ENCODE data around the gene ASCL2. TPM values are rescaled to one million over a fixed set of nuclear protein-coding genes. Genes with fewer than 3 reads are reported as not detected.

Gene ASCL2
- total and polyA plus RNA-seq, 2 experiments from 2014 or later: not detected

GRCh38 chr11:2273771-2274170 is 3.4 kb upstream of the ASCL2 start:
- Histone ChIP-seq H3K4me3 (no peak overlapping the region), H3K4me1 (ENCODE audit: low read depth) (no peaks in the 10 kb centered on the region), H3K27me3 (peaks cover 83% of the 10 kb centered on the region), H3K9me3 (ENCODE audit: low read depth) (no peaks in the 10 kb centered on the region), H3K36me3 (no peaks in the 10 kb centered on the region), H3K27ac (no peak overlapping the region)
- DNase-seq (ENCODE audit: low read depth in 1 of 2, low spot score in 1 of 2): no peak
- no peak for TF ChIP-seq CTCF (IDR thresholded peaks at IDR 0.05; ENCODE audit: low read depth, low read length)

GRCh38 chr11:2273311-2273710 is 2.9 kb upstream of the ASCL2 start:
- DNase-seq (ENCODE audit: low read depth in 1 of 2, low spot score in 1 of 2): no peak
- TF ChIP-seq CTCF (IDR thresholded peaks at IDR 0.05; ENCODE audit: low read depth, low read length): no peak
- no peak overlapping the region for H3K4me3 ChIP-seq
- H3K27me3 ChIP-seq: peaks cover 88% of the 10 kb centered on the region
- H3K9me3 ChIP-seq (ENCODE audit: low read depth): no peaks in the 10 kb centered on the region
- H3K36me3 ChIP-seq: no peaks in the 10 kb centered on the region
- H3K27ac ChIP-seq: no peak overlapping the region
- no peaks in the 10 kb centered on the region for H3K4me1 ChIP-seq (ENCODE audit: low read depth)

GRCh38 chr11:2272946-2273280 is 2.5 kb upstream of the ASCL2 start:
- no peak for TF ChIP-seq CTCF (IDR thresholded peaks at IDR 0.05; ENCODE audit: low read depth, low read length)
- no peaks in the 10 kb centered on the region for H3K9me3 ChIP-seq (ENCODE audit: low read depth)
- no peaks in the 10 kb centered on the region for H3K4me1 ChIP-seq (ENCODE audit: low read depth)
- H3K36me3 ChIP-seq: no peaks in the 10 kb centered on the region
- DNase-seq (ENCODE audit: low read depth in 1 of 2, low spot score in 1 of 2): no peak
- H3K4me3 ChIP-seq: no peak overlapping the region
- H3K27me3 ChIP-seq: peaks cover 92% of the 10 kb centered on the region
- no peak overlapping the region for H3K27ac ChIP-seq

- Histone ChIP-seq H3K27ac (no peak overlapping the region), H3K27me3 (peaks cover 92% of the 10 kb centered on the region), H3K9me3 (ENCODE audit: low read depth) (no peaks in the 10 kb centered on the region), H3K36me3 (no peaks in the 10 kb centered on the region), H3K4me1 (ENCODE audit: low read depth) (no peaks in the 10 kb centered on the region), H3K4me3 (no peak overlapping the region)
- TF ChIP-seq CTCF (IDR thresholded peaks at IDR 0.05; ENCODE audit: low read depth, low read length): no peak
- no peak for DNase-seq (ENCODE audit: low read depth in 1 of 2, low spot score in 1 of 2)
These were observed 2.0 kb upstream of the ASCL2 start for GRCh38 chr11:2272228-2272945.

- Histone ChIP-seq H3K4me1 (ENCODE audit: low read depth) (no peaks in the 10 kb centered on the region), H3K27ac (no peak overlapping the region), H3K36me3 (no peaks in the 10 kb centered on the region), H3K9me3 (ENCODE audit: low read depth) (no peaks in the 10 kb centered on the region), H3K4me3 (no peak overlapping the region), H3K27me3 (peaks cover 93% of the 10 kb centered on the region)
- DNase-seq (ENCODE audit: low read depth in 1 of 2, low spot score in 1 of 2): no peak
- TF ChIP-seq CTCF (IDR thresholded peaks at IDR 0.05; ENCODE audit: low read depth, low read length): no peak
These were observed 1.2 kb upstream of the ASCL2 start for GRCh38 chr11:2271327-2272227.
